ENCODE measurements around the gene CTNNA2.

GRCh38 chr2:79627237-79627636 is 114.4 kb downstream of the CTNNA2 start:
- no peak for TF ChIP-seq CTCF (IDR thresholded peaks at IDR 0.05)
- no peak for TF ChIP-seq EZH2 (IDR thresholded peaks at IDR 0.05)

Measured in neural progenitor cell (in vitro differentiated cells).